GM19035 (cell line): Measurements from ENCODE around the gene TOX2.

Experiments
- ATAC-seq: cut with Tn5 transposase; IDR thresholded peaks from one replicate; pipeline ENCODE4 v1.9.1; 2021; ENCODE audit not compliant: unreplicated experiment

TOX2 gene

DNA sequence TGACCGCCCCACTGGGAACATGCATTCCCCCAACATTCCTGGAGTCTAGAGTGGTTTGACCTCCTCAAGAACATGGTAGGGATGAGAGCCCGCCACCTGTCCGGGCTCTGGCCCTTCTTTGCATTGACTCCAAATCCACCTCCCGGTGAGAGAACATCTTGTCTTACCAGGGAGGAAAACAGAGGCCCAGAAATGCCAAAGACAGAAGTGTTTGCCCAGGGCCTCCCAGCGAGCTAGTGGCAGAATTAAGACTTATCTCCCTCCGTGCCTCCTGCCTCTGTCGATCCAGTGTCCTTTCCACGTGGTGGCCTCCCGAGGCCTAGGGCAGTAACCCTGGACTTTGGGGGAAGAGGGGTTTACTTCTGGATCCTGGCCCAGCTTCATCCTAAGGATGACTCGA is 137.5 kb downstream of the TOX2 start:
- no peak for ATAC-seq

DNA sequence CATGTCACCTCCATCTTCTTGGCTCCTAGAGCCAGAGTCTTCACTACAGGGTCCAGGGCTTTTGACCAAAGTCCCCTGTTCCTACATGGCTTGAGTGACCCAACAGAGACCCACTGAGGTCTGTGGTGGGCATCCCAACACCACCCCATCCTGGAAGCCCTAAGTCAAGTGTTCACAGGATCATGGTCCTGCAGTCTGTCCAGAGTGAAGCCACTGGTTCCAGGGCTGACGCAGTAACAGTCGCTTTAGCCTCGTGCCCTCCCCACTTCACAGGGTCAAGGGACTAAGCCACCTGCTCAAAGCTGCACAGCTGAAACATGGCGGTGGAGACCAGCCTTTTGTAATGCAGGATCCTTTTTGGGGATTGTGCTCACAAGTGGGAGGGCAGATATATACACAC is 138.4 kb downstream of the TOX2 start:
- ATAC-seq = no peak

DNA sequence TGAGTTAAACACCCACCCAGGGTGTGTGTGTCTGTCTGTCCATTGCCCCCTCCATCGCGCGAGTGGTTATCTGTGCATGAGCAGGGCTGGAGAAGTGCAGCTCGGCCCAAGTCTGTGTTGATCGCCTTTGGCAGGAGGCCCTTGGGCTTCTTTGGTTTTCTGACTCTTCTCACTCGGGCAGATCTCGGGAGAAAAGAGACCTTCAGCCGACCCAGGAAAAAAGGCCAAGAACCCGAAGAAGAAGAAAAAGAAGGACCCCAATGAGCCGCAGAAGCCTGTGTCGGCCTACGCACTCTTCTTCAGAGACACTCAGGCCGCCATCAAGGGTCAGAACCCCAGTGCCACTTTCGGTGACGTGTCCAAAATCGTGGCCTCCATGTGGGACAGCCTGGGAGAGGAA is 139.5 kb downstream of the TOX2 start:
- ATAC-seq = no peak

DNA sequence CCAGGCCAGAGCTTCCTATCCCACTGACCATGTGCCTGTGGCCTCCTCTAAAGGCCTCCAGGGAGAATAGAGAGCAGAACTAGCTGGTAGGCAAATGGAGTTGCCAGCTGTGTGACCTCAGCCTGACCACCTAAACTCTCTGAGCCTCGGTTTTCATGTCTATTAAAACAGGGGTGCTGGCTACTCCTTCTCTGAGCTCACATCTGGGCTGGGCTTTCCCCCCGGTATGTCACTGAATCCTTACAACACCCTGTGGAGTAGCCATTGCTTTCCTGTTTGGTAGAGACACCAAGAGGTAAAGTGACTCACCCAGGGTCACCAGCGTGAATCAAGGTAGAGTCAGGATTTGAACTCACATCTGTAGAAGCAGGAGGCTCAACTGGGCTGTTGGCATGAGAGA is 140.2 kb downstream of the TOX2 start:
- no peak for ATAC-seq

DNA sequence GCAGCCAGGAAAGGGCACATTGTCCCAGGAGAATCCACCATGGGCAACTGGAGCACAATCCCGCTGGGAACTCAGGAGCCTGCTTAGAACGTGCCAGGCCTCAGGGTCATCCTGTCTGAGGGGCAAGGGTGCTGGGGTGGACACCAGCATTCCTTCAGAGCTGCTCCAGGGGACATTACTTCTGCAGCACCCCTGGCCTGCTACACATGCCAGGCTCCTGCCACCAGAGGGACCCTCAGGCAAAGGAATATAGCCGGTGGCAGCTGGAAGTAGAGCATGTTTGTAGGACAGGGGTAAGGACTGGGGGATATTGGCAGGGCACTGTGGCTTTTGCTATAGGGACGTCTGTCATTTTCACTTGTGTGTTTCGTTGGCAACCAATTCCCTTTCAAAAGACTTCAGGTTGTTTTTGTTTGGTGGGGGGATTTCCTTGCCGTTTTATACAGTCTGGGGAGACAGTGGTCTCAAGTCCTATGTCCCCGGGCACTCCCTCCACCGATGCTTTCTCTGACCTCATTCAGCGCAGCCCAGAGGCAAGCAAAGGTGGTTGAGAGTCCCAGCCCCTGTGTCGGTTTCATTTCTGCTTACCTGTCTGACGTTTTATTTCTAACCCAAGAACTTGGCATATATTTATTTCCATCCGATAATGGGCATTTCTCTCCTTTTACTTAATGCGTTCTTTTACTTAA is 141.5 kb downstream of the TOX2 start:
- ATAC-seq = no peak

DNA sequence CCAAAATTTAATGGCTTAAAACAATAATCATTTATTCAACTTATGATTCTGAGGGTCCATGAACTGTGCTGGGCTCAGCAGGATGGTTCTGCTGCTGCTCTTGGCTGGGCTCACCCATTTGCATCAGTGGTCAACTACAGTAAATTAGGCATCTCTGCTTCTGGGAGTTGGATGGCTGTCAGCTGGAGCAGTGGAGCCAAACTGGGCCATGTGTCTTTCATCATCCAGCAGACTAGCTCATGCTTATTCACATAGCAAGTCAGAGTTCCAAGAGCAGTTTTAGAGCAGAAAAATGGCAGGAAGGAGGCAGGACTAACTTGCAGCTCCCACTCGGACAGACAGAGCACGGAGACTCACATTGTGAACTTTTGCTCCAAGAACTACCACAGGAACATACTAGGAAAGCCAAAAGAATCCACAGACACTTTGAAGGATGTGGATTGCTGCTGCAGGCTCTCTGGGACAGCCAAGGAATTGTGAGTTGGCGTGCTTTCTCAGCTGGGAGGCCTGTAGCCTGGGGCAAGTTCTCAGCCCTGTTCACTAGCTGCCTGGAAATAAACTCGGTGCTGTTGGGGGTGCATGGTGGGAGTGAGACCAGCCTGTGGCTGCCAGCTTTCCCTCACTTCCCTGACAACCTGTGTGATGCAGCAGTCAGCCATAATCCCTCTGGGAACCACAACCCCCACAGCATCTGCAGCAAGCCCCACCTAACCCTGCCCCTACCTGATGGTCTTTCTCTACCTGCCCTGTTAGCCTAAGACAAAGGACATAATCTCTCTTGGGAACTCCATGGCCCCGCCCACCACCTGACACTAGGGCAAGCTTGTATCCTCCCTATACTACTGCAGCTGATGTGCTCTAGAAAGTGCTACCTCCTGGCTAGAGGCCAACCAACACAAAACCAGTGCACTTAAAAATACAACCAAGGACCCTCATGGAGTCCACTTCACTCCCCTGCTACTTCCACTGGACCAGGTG is 143.3 kb downstream of the TOX2 start:
- no peak for ATAC-seq

DNA sequence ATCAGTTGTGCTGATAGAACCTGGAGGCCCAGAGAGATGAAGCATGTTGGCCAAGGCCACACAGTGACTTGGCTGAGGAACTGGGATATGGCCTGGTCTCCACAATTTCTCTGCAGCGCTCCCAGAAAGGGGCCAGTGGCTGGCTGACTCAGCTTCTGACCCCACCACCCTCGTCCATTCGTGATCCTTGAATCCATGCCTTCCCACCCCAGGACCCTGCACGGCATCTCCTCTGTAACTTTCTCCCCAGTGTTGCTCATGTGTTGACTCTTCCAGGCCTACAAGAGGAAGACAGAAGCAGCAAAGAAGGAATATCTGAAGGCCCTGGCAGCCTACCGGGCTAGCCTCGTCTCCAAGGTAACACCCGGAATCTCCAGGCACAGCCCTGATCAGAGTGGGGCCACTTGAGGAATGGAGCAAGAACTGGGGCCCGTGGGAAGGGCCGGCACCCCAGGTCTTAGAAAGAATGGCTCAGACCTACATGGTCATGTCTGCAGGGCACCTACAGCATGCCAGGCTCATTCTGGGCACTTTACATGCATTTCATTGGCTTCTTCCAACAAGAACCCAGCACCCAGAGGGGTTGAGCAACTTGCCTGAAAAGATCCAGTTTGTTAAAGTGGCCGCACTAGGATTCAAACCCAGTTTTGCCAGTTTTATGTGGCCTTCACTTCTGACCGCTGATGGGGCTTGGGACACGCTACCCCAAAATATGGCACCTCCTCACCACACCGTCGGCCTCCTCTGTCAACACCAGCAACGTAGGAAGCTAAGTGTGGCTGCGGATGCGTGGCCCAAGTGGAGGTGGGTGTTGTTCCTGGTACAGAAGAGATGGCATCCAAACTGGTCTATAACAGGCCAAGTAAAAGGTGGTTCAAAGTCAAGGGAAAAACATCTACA is 150.1 kb downstream of the TOX2 start:
- ATAC-seq = no peak

DNA sequence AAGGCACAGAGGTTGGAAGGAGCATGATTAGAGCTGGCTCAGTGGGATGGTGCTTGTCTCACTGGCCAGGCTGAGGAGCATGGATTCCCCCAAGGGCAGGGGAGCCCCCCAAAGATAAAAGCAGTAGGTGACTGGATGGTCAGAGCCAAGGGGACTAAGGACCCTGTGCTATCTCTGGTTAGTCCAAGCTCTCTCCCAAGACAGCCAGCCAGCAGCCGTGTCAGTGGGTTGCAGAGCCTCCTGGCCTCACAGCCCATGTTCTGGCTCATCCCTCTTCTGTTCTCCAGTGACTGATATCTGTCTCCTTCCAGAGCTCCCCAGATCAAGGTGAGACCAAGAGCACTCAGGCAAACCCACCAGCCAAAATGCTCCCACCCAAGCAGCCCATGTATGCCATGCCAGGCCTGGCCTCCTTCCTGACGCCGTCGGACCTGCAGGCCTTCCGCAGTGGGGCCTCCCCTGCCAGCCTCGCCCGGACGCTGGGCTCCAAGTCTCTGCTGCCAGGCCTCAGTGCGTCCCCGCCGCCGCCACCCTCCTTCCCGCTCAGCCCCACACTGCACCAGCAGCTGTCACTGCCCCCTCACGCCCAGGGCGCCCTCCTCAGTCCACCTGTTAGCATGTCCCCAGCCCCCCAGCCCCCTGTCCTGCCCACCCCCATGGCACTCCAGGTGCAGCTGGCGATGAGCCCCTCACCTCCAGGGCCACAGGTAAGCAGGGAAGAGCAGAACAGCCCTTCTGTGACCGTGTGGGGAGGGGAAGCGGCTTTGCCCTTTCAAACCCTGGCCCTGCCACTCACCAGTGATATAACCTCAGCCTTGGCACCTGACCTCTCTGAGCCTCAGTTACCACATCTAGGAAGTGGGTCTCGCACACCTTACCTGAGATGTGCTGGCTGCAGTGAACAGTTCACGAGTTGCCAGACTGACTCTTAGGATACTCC is 151.0 kb downstream of the TOX2 start:
- no peak for ATAC-seq

DNA sequence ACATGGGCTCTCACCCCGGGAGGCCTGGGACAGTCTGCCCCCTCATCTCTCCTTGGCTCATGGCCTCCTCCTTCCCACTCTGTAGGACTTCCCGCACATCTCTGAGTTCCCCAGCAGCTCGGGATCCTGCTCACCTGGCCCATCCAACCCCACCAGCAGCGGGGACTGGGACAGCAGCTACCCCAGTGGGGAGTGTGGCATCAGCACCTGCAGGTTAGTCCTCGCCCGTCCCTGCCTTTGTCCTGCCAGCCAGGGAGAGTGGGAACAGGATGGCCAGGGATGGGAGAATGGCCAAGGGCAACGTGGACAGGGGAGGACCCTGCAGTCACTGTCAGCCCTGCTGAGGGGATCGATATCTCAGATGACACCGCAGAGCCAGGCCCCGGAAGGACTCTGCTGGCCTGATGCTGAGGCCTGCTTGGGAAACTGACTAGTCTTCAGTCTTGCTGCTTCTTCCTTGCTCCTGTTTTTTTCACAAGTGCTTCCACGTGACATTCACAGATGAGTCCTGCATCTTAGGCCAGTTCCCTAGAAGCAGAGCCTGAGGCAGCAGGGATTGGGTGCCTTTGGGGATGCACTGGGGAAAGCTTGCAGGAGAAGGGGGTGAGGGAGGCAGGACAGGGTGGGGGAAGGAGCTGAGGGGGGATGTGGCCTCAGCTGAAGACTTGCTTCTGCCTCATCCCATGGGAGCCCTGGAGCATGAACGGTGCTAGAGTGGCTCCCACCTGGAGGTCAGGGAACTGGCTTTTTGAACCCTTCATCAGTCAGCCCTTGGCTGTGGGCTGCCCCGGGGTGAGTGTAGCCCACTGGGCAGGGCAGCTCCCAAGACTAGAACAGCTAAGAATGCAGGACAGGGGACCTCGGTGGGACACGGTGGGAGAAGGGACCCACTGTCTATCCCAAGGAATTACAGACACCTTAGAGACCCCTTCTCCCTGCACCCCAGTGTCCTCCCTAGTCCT is 152.3 kb downstream of the TOX2 start:
- ATAC-seq = no peak

DNA sequence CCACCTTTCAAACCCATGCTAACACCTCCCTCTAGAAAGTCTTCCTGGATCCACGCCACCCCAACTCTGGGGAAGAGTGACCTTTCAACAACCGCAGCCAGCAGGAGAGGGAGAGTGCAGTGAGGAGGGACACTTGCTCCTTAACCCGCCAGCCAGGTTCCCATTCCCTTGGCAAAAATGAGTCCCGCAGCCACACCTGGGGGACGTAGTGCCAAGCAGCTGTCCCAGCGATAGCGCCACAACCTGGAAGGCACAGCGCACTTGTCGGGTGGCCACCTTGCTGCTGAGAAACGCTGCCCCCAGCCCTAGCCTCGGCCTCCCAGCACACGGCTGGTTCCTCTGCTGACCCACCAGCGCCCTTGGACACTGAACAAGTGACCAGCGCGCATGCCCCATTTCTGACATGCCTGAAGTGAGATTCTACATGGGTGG is 153.0 kb downstream of the TOX2 start:
- ATAC-seq = no peak

DNA sequence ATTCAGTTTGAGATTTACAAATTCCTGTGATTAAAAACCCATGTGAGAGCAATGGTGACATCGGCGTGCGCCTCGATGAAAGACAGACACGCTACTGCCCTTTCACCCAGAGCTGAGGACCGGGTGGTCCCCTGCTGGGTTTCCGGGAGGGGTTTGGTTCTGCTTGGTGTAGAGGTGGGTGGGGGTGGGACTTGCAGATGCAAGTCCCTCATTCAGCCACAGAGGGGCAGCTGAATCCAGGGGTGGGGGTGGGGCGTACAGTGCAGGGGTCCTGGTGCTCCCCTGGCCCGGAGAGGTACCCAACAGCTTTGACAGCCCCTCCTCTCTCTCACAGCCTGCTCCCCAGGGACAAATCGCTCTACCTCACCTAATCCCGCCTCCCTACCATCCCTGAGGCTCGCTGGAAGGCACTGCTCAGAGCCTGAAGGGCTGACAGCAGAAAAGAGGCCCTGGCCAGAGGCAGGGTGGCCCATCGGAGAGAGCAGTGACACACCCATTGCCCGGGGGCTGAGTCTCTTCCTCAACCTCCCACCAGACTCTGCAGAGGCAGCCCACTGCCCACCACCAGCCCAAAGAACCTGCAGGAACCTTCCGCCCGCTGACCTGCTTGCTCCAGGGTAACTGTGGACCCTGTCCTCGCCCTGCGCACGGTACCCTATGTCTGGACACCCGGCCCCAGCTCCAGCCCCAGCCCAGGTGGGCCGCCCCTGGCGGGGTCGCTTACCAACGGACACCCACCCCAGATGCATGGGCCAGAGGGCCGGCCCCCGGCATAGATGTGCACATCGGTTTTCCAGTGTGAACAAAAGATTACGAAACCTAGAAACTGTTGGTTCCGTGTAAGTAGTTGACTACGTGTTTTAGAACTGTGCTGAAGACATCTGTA is 153.9 kb downstream of the TOX2 start:
- no peak for ATAC-seq

DNA sequence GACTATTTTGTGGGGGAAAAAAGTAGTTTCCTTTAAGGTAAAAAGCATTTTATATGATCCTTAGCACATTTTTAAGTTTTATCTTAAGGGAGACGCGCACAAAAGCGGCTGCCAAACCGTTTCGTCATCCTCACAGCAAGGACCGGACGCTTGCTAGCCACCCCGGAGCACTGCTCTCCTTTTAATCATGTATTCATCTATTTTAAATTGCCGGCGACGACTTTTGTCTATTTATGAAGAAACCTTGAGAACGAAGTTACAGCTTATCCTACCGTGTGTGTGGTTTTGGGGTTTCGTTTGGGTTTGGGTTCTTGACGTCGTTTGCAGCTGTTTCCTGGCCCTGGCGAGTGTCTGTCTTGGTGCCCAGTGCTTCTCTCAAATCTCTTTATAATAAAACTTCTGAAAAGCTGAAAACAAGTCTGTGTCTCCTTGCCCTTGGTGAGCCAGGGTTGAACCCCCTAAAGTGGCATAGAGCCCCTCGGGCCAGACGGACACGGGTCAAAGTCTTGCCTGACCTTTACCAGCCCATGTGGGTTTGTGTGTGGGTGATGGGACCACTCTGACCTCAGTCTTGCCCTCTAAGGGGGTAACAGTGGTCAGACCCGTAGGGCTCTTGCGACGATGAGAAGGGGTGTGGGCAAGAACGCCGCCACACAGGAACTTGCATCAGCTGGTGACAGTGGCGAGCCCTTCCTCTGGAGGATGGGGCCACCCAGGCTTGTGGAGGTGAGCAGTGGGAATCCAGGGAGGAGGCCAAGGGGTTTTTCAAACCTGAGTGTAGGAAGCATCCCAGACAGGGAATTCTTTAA is 154.8 kb downstream of the TOX2 start:
- no peak for ATAC-seq

DNA sequence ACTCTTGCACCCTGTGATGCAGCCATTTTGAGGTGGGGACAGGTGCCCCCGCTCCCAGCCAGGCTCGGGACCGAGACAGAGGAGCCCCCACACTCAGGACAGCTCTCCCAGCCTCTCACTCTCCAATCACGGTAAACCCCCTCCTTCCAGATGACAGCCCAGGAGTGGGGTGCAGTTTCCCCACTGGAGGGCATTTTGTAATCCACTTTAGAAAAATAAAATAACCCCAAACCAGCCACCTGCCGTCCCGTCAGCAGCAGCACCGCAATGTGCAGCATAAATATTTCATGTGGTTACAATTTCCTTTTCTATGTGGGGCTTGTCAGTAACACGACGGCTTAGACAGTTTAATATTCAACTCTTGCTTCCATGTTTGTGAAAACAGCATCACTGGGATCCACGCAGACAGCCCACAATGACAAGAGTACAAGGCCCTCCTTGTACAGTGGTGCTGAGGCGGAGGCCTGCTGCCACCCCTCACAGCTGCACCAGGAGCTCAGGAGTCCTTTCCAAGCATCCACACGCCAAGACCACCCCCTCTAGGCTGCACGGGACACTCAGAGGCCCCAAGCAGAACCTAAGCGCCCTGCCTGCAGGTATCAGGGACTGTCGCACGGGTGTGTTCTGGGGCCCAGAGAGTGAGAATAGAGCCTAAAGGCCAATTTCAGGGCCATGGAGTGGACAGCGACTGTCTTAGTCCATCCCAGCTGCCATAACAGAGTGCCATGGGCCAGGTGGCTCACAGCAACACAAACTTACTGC is 155.7 kb downstream of the TOX2 start:
- no peak for ATAC-seq

DNA sequence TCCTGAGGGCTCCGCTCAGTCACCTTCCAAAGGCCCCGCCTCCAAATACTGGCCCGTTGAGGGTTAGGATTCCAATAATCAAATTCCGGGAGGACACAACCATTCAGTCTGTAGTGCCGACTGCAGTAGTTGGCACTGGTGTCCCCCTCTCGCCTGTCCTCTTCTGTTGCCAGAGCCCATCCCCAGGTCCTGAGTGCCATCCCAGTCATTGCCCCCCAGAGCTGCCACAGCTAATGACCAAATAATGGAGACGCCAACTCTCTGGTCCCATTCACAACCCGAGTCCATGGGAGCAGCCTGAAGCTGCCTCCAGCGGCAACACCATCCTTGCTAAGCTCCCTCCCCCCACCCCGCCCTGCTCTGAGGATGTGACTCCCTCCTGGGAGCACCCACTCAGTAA is 156.4 kb downstream of the TOX2 start:
- ATAC-seq = no peak

DNA sequence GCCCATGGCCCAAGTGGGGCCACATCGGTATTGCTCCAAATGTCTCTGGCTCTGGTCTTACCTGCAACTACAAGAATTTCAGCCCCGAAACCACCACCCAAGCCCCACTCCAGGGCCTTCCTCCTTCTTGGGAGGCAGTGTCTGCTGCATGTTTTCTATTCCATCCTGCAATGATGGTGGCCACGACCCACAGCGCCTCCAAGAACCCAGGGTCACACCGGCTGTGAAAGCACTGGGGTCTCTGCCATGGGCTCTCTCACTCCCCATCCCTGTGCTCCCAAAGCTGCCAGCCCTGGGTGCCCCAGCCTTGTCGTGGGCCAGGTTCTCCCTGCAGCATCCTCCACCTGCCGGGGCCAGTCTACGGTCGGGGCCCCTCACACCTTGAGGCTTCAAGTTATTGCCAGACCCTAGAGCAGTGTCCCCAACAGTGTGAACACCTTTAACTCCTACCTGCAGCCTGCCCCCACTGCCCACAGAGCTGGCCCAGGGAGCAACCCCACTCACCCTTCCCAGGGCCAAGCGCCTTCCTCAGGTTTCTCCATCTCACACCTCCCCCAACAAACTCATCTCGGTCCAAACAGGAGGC is 157.0 kb downstream of the TOX2 start:
- ATAC-seq = no peak

DNA sequence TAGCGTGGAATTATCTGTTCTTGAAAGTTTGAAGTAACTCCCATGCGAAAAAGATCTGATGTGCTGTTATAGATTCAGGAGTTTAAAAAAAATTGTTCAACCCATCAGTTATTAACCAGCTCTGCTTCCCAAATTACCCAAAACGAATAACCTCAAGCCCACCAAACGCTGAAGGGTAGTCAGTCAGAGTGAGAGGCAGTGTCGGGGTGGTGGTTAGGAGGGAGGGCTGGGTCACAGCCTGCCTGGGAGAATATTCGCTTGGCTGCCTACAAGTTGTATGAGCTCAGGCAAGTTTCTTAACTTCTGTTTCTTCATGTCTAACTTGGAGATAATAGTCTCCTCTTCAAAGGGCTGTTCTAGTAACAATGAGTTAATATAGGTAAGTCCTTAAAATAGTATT is 157.7 kb downstream of the TOX2 start:
- ATAC-seq = no peak
